Activated T-cell treated with anti-CD3 and anti-CD28 coated beads, Interleukin-2, amount 50 U/mL, for 72 hours (primary cell): Measurements from ENCODE around the gene EPC2. TPM values are rescaled to one million over a fixed set of nuclear protein-coding genes. Genes with fewer than 3 reads are reported as not detected.

ENCODE experiments used
- ATAC-seq, 2 donors: fragments of 150-1000 bp; cut with Tn5 transposase; replicated peaks in 1 of 2; 2 replicates each; pipeline ENCODE4 v1.10.0; 2021; ENCODE audit warnings: moderate library complexity in 2 of 2, mild to moderate bottlenecking in 1 of 2
- DNase-seq, 2 donors: peaks; one replicate each; pipeline ENCODE4 v3.0.0; 2021 to 2022; ENCODE audit warnings: mixed read lengths in 1 of 2
- H3K27ac Mint-ChIP-seq: one replicate; pipeline ENCODE4 v1.8.0; 2022; ENCODE audit warnings: mild to moderate bottlenecking, moderate library complexity, mixed read lengths
- H3K27me3 Mint-ChIP-seq: one replicate; pipeline ENCODE4 v1.8.0; 2022; ENCODE audit warnings: low read depth, mixed read lengths
- H3K36me3 Mint-ChIP-seq, 2 donors: one replicate each; pipeline ENCODE4 v1.8.0; 2022; ENCODE audit warnings: mixed read lengths in 2 of 2, mild to moderate bottlenecking in 1 of 2; ENCODE audit not compliant: insufficient read depth in 2 of 2
- H3K4me1 Mint-ChIP-seq: one replicate; pipeline ENCODE4 v1.8.0; 2022; ENCODE audit warnings: low read depth, mixed read lengths
- H3K4me3 Mint-ChIP-seq, 2 donors: one replicate each; pipeline ENCODE4 v1.8.0; 2022; ENCODE audit warnings: mild to moderate bottlenecking in 2 of 2, mixed read lengths in 2 of 2, moderate library complexity in 2 of 2
- H3K9me3 Mint-ChIP-seq, 2 donors: one replicate each; pipeline ENCODE4 v1.8.0; 2022; ENCODE audit warnings: mixed read lengths in 2 of 2
- total RNA-seq, 2 donors: library from RNA; stranded (reverse); gene quantifications; one replicate each; pipeline ENCODE4 v1.2.3, GENCODE V29; 2022

The EPC2 gene
- total RNA-seq: 10 to 100 TPM; 33.2 to 37.2 TPM

GRCh38 chr2:148643998-148644882, at the start of gene EPC2:
TSS of gene EPC2 (plus strand) at chr2:148644751. CDS start at chr2:148645018, 267 bp downstream.
- peaks cover 5 to 6% of the 10 kb centered on the region in 2 donors for H3K36me3 Mint-ChIP-seq
- H3K4me3 Mint-ChIP-seq: peak within 1 kb of the TSS; percentile 94 to 95
- ATAC-seq (peak; percentile 52 to 53), DNase-seq (peak; percentile 88 to 92)
- peaks cover 5% of the 10 kb centered on the region for H3K27me3 Mint-ChIP-seq
- peak within 1 kb of the TSS; percentile 99 for H3K27ac Mint-ChIP-seq
- no peaks in the 10 kb centered on the region for H3K9me3 Mint-ChIP-seq
- peaks cover 37% of the 10 kb centered on the region for H3K4me1 Mint-ChIP-seq

GRCh38 chr2:148596018-148596417, 48.5 kb upstream of the EPC2 start:
- Mint-ChIP-seq H3K4me3 (no peak overlapping the region), H3K27ac (no peak overlapping the region), H3K27me3 (peaks cover 12% of the 10 kb centered on the region), H3K36me3 (peaks cover 2 to 4% of the 10 kb centered on the region in 2 donors), H3K9me3 (peaks cover 3 to 6% of the 10 kb centered on the region in 2 donors), H3K4me1 (peaks cover 6% of the 10 kb centered on the region)
- DNase-seq (no peak), ATAC-seq (no peak)

GRCh38 chr2:148599109-148599991, 45.2 kb upstream of the EPC2 start:
- Mint-ChIP-seq H3K4me3 (no peak overlapping the region), H3K27me3 (peaks cover 19% of the 10 kb centered on the region), H3K9me3 (peaks cover 3 to 12% of the 10 kb centered on the region in 2 donors), H3K4me1 (peaks cover 25% of the 10 kb centered on the region), H3K36me3 (peaks cover 6 to 9% of the 10 kb centered on the region in 2 donors), H3K27ac (no peak overlapping the region)
- DNase-seq: no peak
- no peak for ATAC-seq

- ATAC-seq: peak in 1 of 2 donors; percentile 54
- DNase-seq: no peak
- H3K4me3 Mint-ChIP-seq: peak overlapping the region; percentile 46 to 49
- H3K27ac Mint-ChIP-seq: peak overlapping the region; percentile 58
- peaks cover 3 to 12% of the 10 kb centered on the region in 2 donors for H3K9me3 Mint-ChIP-seq
- peaks cover 6 to 9% of the 10 kb centered on the region in 2 donors for H3K36me3 Mint-ChIP-seq
- H3K27me3 Mint-ChIP-seq: peaks cover 25% of the 10 kb centered on the region
- peaks cover 27% of the 10 kb centered on the region for H3K4me1 Mint-ChIP-seq
These were observed 41.5 kb upstream of the EPC2 start for GRCh38 chr2:148602885-148603561.

GRCh38 chr2:148603562-148603920, 41.0 kb upstream of the EPC2 start:
- Mint-ChIP-seq H3K4me3 (peak overlapping the region in 1 of 2 donors; percentile 46), H3K36me3 (peaks cover 6 to 9% of the 10 kb centered on the region in 2 donors), H3K9me3 (peaks cover 3 to 12% of the 10 kb centered on the region in 2 donors), H3K4me1 (peaks cover 27% of the 10 kb centered on the region), H3K27me3 (peaks cover 25% of the 10 kb centered on the region), H3K27ac (peak overlapping the region; percentile 58)
- peak; percentile 96 for ATAC-seq
- peak; percentile 54 to 58 for DNase-seq

- peaks cover 20% of the 10 kb centered on the region for H3K27me3 Mint-ChIP-seq
- peaks cover 21% of the 10 kb centered on the region for H3K4me1 Mint-ChIP-seq
- no peak for DNase-seq
- H3K36me3 Mint-ChIP-seq: peaks cover 6 to 9% of the 10 kb centered on the region in 2 donors
- ATAC-seq: no peak
- no peak overlapping the region for H3K27ac Mint-ChIP-seq
- H3K9me3 Mint-ChIP-seq: peaks cover 3 to 12% of the 10 kb centered on the region in 2 donors
- H3K4me3 Mint-ChIP-seq: no peak overlapping the region
These were observed 39.6 kb upstream of the EPC2 start for GRCh38 chr2:148604927-148605326.

- DNase-seq: no peak
- H3K27ac Mint-ChIP-seq: no peak overlapping the region
- peaks cover 0 to 4% of the 10 kb centered on the region in 2 donors for H3K36me3 Mint-ChIP-seq
- ATAC-seq: no peak
- peaks cover 0 to 2% of the 10 kb centered on the region in 2 donors for H3K9me3 Mint-ChIP-seq
- peaks cover 17% of the 10 kb centered on the region for H3K4me1 Mint-ChIP-seq
- no peak overlapping the region for H3K4me3 Mint-ChIP-seq
- H3K27me3 Mint-ChIP-seq: peaks cover 14% of the 10 kb centered on the region
These were observed 37.0 kb upstream of the EPC2 start for GRCh38 chr2:148607566-148607965.

GRCh38 chr2:148613231-148614013, 31.1 kb upstream of the EPC2 start:
- H3K4me1 Mint-ChIP-seq: peaks cover 18% of the 10 kb centered on the region
- DNase-seq: no peak
- H3K27me3 Mint-ChIP-seq: peaks cover 15% of the 10 kb centered on the region
- H3K36me3 Mint-ChIP-seq: peaks cover 0 to 1% of the 10 kb centered on the region in 2 donors
- H3K9me3 Mint-ChIP-seq: peaks cover 0 to 2% of the 10 kb centered on the region in 2 donors
- no peak overlapping the region for H3K4me3 Mint-ChIP-seq
- H3K27ac Mint-ChIP-seq: no peak overlapping the region
- no peak for ATAC-seq

- peaks cover 0 to 1% of the 10 kb centered on the region in 2 donors for H3K36me3 Mint-ChIP-seq
- no peak overlapping the region for H3K27ac Mint-ChIP-seq
- peak; percentile 34 to 40 for ATAC-seq
- peak overlapping the region; percentile 13 to 67 for H3K4me3 Mint-ChIP-seq
- peaks cover 20% of the 10 kb centered on the region for H3K27me3 Mint-ChIP-seq
- DNase-seq: no peak
- peaks cover 18% of the 10 kb centered on the region for H3K4me1 Mint-ChIP-seq
- peaks cover 0 to 2% of the 10 kb centered on the region in 2 donors for H3K9me3 Mint-ChIP-seq
These were observed 30.6 kb upstream of the EPC2 start for GRCh38 chr2:148614014-148614321.

GRCh38 chr2:148614322-148615049, 30.1 kb upstream of the EPC2 start:
- peak overlapping the region; percentile 13 to 67 for H3K4me3 Mint-ChIP-seq
- peak; percentile 10 to 13 for DNase-seq
- peaks cover 18% of the 10 kb centered on the region for H3K4me1 Mint-ChIP-seq
- no peak overlapping the region for H3K27ac Mint-ChIP-seq
- peaks cover 0 to 1% of the 10 kb centered on the region in 2 donors for H3K36me3 Mint-ChIP-seq
- peak; percentile 90 to 92 for ATAC-seq
- peaks cover 0 to 2% of the 10 kb centered on the region in 2 donors for H3K9me3 Mint-ChIP-seq
- peaks cover 20% of the 10 kb centered on the region for H3K27me3 Mint-ChIP-seq

- no peak overlapping the region for H3K27ac Mint-ChIP-seq
These were observed 29.1 kb upstream of the EPC2 start for GRCh38 chr2:148615381-148615841.

More at GRCh38 chr2:148615381-148615841, 29.1 kb upstream of the EPC2 start:
- ATAC-seq: no peak
- Mint-ChIP-seq H3K9me3 (peaks cover 0 to 2% of the 10 kb centered on the region in 2 donors), H3K36me3 (peaks cover 0 to 1% of the 10 kb centered on the region in 2 donors), H3K27me3 (peaks cover 16% of the 10 kb centered on the region), H3K4me1 (peaks cover 18% of the 10 kb centered on the region), H3K4me3 (no peak overlapping the region)
- no peak for DNase-seq
